Mammary epithelial cell (primary cell): ENCODE results near the gene AK8.

Experiments used
- CTCF ChIP-seq, 2 donors: IDR thresholded peaks in 1 of 2; conservative IDR thresholded peaks in 1 of 2; 2 replicates each; pipeline ENCODE4 v1.5.1; 2011 to 2012; ENCODE audit warnings: inconsistent platforms in 2 of 2, low read length in 2 of 2, mild to moderate bottlenecking in 2 of 2, control low read depth in 1 of 2, low read depth in 1 of 2; ENCODE audit not compliant: insufficient read depth in 1 of 2; ENCODE audit errors: extremely low read depth in 1 of 2
- EZH2 ChIP-seq: IDR thresholded peaks from 2 replicates; pipeline ENCODE4 v1.6.1; 2012; ENCODE audit warnings: low read length, inconsistent platforms, borderline replicate concordance

GRCh38 chr9:132888151-132888550 lies 10.1 kb upstream of the AK8 start:
- TF ChIP-seq CTCF (conservative IDR thresholded peaks at IDR 0.05 in 1 of 2, IDR thresholded peaks at IDR 0.05 in 1 of 2; ENCODE audit: extremely low read depth in 1 of 2, insufficient read depth in 1 of 2, low read depth in 1 of 2, low read length in 2 of 2) (no peak), EZH2 (no peak)
